Measurements from ENCODE around the gene NFE2L2.

- TF ChIP-seq EP300 (IDR thresholded peaks at IDR 0.05) (no peak), CTCF (IDR thresholded peaks at IDR 0.05) (peak in 4 of 6 experiments; percentile 15 to 35 (median 28)), POLR2AphosphoS5 (IDR thresholded peaks at IDR 0.05) (no peak), POLR2A (IDR thresholded peaks at IDR 0.05) (no peak)
Measured at GRCh38 chr2:177296040-177296439, 31.5 kb upstream of the NFE2L2 start.

Measured in upper lobe of left lung (tissue), 4 donors.